CMK (cell line): ENCODE measurements around the gene ZNF536.

ENCODE experiments used
- DNase-seq: peaks from one replicate; pipeline ENCODE4 v3.0.0-alpha.2; 2010; ENCODE audit warnings: low read depth

Gene ZNF536

GRCh38 chr19:30371960-30372824 lies at the start of gene ZNF536:
Gene ZNF536 (plus strand): TSS chr19:30372384. CDS start chr19:30443563, 71,179 bp downstream.
- DNase-seq: no peak

DNA sequence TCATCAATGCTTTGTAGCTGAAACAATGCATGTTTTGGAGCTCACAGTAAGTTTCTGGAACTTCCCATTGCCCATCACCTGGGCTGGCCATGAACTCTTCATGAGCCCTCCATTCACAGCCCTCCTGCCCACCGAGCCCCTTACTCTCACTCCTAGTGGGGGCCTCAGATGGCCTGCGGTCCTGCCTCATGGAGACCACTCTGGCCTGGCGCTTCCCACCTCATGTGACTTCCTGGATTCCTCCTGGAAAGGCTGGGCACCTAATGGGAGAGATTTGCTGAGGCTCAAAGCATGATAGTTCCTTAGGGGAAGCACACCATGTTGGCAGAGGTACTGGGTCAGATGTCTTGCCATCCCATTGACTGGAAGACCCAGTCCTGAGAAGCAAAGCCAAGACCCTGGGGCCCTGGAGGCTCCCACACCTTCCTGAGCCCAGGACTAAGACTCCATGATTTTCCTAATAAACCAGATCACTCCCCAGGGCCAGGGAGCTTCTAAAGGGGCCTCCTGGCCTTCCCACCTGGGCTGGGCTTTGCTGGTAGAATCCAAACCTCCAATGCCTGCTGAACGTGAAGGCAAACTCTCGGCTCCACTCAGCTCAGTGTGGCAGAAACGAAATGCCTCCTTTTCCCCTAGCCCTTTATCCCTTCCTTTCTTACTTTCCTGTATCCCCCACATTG lies 49.4 kb upstream of the ZNF536 start:
- DNase-seq: no peak

DNA sequence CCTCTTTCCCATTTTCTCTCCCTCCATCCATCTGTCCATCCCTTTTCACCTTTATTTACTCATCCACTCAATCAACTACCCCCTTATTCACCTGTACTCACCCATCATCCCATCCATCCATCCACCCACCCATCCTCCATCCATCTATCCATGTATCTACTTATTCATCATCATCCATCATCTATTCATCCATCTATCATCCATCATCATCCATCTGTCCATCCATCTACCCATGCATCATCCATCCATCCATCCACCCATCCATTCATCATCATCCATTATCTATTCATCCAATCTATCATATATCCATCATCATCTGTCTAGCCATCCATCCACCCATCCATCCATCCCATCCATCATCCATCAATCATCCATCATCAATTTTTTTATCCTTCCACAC lies 48.3 kb upstream of the ZNF536 start:
- no peak for DNase-seq

- DNase-seq: no peak
These were observed 47.2 kb upstream of the ZNF536 start for GRCh38 chr19:30324982-30325381.

GRCh38 chr19:30325676-30326392 lies 46.4 kb upstream of the ZNF536 start:
- DNase-seq: no peak

GRCh38 chr19:30326393-30326710 lies 45.8 kb upstream of the ZNF536 start:
- DNase-seq: no peak

DNA sequence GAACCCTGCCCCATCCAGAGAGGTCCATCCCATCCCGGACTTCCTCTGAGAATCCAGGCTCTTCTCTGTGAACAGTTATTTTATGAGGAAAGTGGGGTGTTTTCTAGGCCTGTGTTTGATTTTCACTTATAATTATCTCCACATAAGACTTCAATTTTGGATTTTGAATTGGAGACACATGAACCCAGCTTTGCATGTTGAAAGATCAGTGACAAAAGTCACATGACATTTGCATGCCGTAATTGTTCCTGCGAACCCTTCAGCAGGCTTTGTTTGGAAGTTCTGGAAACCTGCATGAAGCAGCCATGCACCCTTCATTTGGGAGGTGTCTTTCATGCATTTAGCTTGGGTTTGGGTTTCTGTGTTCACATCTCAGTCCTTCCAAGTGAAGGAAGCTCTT lies 44.9 kb upstream of the ZNF536 start:
- DNase-seq: no peak

DNA sequence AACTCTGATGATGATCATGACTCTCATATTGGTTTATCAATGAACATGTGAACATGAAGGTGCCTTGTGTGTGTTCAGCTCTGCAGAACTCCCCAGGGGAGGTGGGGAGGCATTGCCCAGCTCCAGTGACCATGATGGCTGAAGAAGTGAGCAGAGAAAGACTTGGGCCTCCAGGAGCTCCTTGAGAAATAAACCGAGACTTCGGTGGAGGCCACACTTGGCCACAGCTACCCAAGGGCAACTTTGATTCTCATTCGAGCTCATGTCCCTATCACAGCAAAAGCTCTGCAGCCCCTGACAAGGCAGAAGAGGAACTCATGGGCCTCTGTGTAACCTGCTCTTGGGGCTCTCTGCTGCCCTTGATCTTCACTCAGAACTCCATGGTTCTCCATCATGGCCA lies 44.1 kb upstream of the ZNF536 start:
- DNase-seq: no peak

DNA sequence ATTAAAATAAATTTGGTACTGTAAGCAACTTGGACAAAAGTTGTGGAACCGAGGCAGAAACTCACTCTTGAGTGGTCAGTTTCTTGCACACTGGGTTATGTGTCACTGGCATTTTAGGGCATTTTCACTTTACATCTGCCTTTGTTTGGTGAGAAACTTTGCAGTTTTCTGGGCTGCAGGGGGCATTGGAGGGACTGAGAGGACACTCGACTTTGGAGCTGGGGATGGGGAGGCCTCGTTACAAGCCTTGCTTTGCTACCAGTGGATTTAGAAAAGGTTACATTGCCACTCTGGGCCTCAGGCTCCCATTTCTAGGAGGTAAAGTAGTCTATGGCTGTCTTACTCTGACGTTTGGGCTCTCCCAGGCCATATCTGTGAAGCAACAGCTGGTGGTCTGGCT lies 41.9 kb upstream of the ZNF536 start:
- no peak for DNase-seq

DNA sequence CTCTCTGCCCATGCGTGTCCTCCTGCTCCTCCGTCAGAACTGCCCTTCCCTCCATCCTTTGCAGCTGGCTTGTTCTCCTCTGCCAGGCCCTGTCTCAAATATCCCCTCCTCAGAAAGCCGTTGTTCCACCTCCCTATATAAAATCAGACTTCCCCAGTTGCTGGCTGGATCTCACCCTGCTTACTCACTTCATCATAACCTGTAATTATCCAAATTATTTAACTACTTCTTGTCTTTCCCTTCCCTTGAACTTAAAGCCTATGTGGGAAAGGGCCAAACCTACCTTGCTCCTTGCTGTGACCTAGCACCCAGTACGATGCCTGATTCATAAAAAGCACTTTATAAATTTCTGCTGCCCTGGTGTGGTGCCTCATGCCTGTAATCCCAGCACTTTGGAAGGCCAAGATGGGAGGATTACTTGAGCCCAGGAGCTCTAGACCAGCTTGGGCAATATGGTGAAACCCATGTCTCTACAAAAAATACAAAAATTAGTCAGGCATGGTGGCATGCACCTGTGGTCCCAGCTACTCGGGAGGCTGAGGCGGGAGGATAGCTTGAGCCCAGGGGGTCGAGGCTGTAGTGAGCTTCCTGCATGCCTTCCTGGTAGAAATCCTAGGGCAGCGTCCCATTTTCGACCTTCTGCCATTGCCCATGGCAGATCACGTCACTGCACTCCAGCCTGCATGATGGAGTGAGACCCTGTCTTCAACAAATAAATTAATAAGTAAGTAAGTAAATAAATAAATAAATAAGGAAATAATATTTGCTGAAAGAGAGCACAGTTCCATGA lies 39.5 kb upstream of the ZNF536 start:
- no peak for DNase-seq

GRCh38 chr19:30333291-30334065 lies 38.7 kb upstream of the ZNF536 start:
- DNase-seq: no peak

DNA sequence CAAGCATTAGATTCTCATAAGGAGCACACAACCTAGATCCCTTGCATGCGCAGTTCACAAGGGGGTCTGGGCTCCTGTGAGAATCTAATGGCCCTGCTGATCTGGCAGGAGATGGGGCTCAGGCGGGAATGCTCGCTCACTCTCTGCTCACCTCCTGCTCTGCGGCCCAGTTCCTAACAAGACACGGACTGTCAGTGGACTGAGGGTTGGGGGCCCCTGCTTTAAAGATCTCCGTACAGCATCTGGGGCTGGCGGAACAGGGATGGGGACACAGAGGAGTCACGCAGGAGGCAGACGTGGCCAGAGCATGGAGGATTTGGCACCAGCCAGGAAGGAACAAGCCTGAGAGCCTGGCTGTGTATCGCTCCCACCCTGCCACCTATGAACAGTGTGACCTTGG lies 37.3 kb upstream of the ZNF536 start:
- no peak for DNase-seq

GRCh38 chr19:30335306-30335886 lies 36.8 kb upstream of the ZNF536 start:
- no peak for DNase-seq

GRCh38 chr19:30336290-30336689 lies 35.9 kb upstream of the ZNF536 start:
- no peak for DNase-seq

DNA sequence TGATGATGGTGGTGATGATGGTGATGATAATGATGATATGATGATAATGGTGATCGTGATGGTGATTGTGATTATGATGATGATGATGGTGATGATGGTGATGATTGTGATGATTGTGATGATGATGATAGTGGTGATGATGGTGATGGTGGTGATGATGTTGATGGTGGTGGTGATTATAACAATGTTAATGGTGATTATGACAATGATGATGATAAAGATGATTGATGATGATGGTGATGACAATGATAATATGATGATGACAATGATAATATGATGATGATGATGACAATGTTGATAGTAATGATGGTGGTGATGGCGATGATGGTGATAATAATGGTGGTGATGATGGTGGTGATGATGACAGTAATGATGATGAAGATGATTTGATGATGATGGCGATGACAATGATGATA lies 34.1 kb upstream of the ZNF536 start:
- no peak for DNase-seq

DNA sequence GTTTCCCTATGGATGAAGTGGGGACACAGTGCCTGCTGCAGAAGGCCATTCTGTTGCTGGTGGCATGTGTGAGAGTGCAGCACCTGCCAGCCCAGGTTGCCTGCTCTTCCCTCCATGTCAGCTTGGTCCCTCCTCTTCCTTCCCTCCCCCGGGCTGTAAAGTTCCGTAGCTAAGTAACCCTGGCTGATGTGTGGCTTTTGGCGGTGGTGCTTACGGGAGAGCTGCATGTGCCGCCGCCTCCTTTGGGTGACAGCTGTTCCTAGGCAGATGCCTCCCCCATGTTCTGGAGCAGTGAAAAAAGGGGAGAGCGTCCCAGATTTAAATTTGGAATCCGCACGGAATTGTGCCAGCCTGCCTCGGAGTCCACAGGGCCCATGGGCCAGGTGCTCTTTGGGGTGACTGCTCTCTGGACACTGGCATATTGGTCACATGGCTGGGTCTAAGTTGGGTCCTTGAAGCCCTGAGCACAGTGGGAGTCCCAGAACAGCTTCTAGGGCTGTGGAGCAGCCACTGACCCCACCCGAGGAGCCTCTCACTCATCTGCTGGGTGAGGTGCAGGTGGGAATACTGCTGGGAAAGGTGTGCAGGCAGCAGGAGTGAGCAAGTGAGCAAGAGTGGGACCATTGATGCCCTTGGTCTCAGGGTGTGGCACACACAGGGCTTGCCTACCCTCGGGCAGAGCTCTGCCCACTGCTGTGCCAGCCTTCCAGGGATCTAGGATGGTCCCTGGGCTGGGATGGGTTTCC lies 33.1 kb upstream of the ZNF536 start:
- no peak for DNase-seq

DNA sequence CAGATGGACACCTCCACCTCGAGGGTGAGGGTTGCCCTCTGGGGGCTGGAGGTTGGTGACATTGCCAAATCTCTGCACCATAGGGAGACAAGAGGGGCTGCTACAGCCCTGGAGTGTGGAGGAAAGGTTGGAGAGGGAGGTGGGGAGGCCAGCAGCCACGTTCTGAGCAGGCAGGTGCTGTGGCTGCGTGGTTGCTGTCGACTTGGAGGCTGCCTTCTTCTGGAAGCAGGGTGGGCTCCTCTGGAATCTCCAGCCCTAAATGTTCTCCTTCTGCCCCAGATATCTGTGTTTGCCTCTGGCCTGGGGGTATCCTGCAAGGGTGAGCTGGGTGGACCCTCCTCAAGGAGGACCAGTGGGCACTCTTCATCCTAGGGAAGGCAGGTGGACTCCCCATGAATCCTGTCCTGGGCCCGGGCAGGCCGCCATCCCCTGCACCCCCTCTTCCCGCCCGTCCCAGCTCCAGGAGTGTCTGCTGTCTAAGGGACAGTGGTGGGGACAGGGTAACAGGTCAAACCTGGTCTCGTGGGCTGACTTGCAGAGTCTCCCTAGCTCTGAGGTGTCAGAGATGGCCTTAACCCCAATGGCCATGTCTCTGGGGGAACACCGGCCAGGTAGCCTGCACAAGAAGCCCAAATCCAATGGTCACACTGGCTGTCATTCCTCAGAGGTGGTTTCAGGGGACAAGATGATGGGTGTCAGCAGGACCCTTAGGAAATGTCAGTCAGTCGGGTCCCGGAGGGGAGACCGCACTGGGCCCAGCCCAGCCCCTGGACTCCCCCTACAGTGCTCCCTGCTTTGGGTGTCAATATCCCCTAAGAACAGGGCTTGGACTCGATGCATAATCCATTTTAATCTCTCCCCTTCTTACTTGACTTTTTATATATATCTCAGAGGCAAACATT lies 32.3 kb upstream of the ZNF536 start:
- DNase-seq: no peak

DNA sequence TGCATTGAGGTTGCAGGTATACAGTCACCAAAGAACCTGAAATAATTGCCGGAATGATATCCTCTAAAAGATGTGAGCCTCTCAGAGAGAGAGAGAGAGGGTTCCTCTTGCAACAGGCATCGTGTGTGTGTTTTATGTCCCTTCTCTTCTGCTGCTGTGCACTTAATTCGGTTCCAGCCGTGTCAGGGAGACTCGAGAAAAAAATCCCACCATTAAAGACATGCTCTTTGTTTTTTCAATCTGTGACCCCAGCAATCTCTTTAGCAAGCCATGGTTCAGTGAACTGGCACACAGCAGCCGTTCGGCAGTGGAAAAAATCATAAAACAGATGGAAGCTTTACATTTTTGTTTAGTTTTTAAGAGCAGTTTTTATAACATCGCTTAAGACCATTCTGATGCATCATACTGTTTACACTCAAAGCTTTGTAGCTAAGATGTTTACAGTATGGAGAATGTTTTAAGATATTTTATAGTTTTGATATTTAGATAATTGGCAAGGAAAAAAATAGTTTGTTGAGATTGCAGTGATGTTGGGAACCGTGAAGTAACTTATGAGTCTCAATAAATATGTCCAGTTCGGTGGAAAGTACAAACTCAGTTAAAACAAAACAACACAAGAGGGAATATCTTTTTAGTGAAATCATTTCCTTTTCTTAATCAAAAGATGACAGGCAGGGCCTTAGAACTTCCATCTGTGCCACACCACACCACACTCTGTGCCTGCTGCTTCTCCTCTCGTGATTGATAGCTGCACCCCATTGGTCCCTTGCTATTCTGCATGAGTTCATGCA lies 31.2 kb upstream of the ZNF536 start:
- no peak for DNase-seq
